IMR-90 (cell line): ENCODE measurements around the gene RASGEF1C. TPM values are rescaled to one million over a fixed set of nuclear protein-coding genes. Genes with fewer than 3 reads are reported as not detected.

Source experiments
- ATAC-seq: fragments of 200-7000 bp; cut with Tn5 transposase; 2 replicates; pipeline ENCODE4 v1.9.1; 2020; ENCODE audit warnings: low read depth, mild to moderate bottlenecking, moderate library complexity
- BruUV-seq: library from RNA; stranded (reverse); fragments of 400-500 nt; replicated peaks from 2 replicates; lab custom pipeline; 2021; lab: Mats Ljungman, UMichigan
- CTCF ChIA-PET: fragments of 300-600 bp; formaldehyde crosslinking; extraction: SDS; loops from one replicate; lab custom pipeline; 2021; ENCODE audit warnings: antibody characterized with exemption; lab: Yijun Ruan, JAX
- POLR2A ChIA-PET: fragments of 300-600 bp; sonication (Branson Sonifier 250); formaldehyde crosslinking; loops from one replicate; lab custom pipeline; 2022; ENCODE audit warnings: antibody characterized with exemption; ENCODE audit not compliant: unreplicated experiment; lab: Charles Lee
- DNase-seq: peaks from one replicate; pipeline ENCODE4 v3.0.0; 2013
- H2AFZ ChIP-seq: replicated peaks from 2 replicates; pipeline ENCODE3; 2013; ENCODE audit warnings: low read length, mild to moderate bottlenecking; ENCODE audit not compliant: poor library complexity
- H2AK5ac ChIP-seq: 2 replicates; pipeline ENCODE4 v1.6.1; 2013; ENCODE audit warnings: low read depth, low read length, inconsistent platforms
- H2AK9ac ChIP-seq: replicated peaks from 2 replicates; pipeline ENCODE3; 2013; ENCODE audit warnings: mild to moderate bottlenecking, low read depth, low read length, moderate library complexity; ENCODE audit not compliant: poor library complexity
- H2BK120ac ChIP-seq: 2 replicates; pipeline ENCODE4 v1.6.1; 2013; ENCODE audit warnings: low read depth, low read length, inconsistent platforms
- H2BK15ac ChIP-seq: 3 replicates; pipeline ENCODE4 v1.6.1; 2013; ENCODE audit warnings: low read depth, low read length, inconsistent platforms
- H2BK20ac ChIP-seq: 2 replicates; pipeline ENCODE4 v1.6.1; 2013; ENCODE audit warnings: low read depth, mild to moderate bottlenecking, inconsistent platforms, low read length, moderate library complexity
- H2BK5ac ChIP-seq: 2 replicates; pipeline ENCODE4 v1.6.1; 2013; ENCODE audit warnings: mild to moderate bottlenecking, low read depth, low read length, inconsistent platforms; ENCODE audit not compliant: poor library complexity, severe bottlenecking
- H3K14ac ChIP-seq: replicated peaks from 2 replicates; pipeline ENCODE4 v1.6.1; 2013; ENCODE audit warnings: low read depth, low read length, inconsistent platforms
- H3K18ac ChIP-seq: 2 replicates; pipeline ENCODE4 v1.6.1; 2013; ENCODE audit warnings: low read depth, low read length, control low read depth
- H3K23ac ChIP-seq: 2 replicates; pipeline ENCODE4 v1.6.1; 2013; ENCODE audit warnings: low read depth, low read length, inconsistent platforms
- H3K27ac ChIP-seq: 2 replicates; pipeline ENCODE4 v1.5.1; 2013; ENCODE audit warnings: mild to moderate bottlenecking, control low read depth, low read length; ENCODE audit not compliant: insufficient read depth
- H3K27me3 ChIP-seq: 2 replicates; pipeline ENCODE4 v1.6.1; 2013; ENCODE audit warnings: low read length; ENCODE audit not compliant: control insufficient read depth, insufficient read depth
- H3K36me3 ChIP-seq: 2 replicates; pipeline ENCODE4 v1.6.1; 2013; ENCODE audit warnings: low read length, mixed read lengths; ENCODE audit not compliant: control insufficient read depth, insufficient read depth
- H3K4ac ChIP-seq: 2 replicates; pipeline ENCODE4 v1.6.1; 2013; ENCODE audit warnings: low read depth, low read length, inconsistent platforms
- H3K4me1 ChIP-seq: 2 replicates; pipeline ENCODE4 v1.6.1; 2013; ENCODE audit warnings: low read length, mixed read lengths; ENCODE audit not compliant: control insufficient read depth, insufficient read depth
- H3K4me2 ChIP-seq: 2 replicates; pipeline ENCODE4 v1.6.1; 2013; ENCODE audit warnings: low read depth, mild to moderate bottlenecking, control low read depth, low read length, moderate library complexity
- H3K4me3 ChIP-seq: 2 replicates; pipeline ENCODE4 v1.5.1; 2013; ENCODE audit warnings: low read depth, mild to moderate bottlenecking, control low read depth, low read length, moderate library complexity; ENCODE audit not compliant: insufficient read depth
- H3K56ac ChIP-seq: 2 replicates; pipeline ENCODE4 v1.6.1; 2013; ENCODE audit warnings: low read length, inconsistent platforms; ENCODE audit not compliant: insufficient read depth; ENCODE audit errors: extremely low read depth
- H3K79me1 ChIP-seq, 2 experiments: 2 replicates each; pipeline ENCODE4 v1.6.1; 2013; ENCODE audit warnings: low read length in 2 of 2, inconsistent platforms in 1 of 2, low read depth in 1 of 2
- H3K9ac ChIP-seq: 2 replicates; pipeline ENCODE4 v1.6.1; 2013; ENCODE audit warnings: low read depth, low read length, control low read depth
- H3K9me1 ChIP-seq: 2 replicates; pipeline ENCODE4 v1.6.1; 2013; ENCODE audit warnings: low read length, inconsistent platforms; ENCODE audit not compliant: insufficient read depth
- H3K9me3 ChIP-seq: 2 replicates; pipeline ENCODE4 v1.6.1; 2013; ENCODE audit warnings: low read length; ENCODE audit not compliant: control insufficient read depth, insufficient read depth
- H4K20me1 ChIP-seq: 2 replicates; pipeline ENCODE4 v1.6.1; 2013; ENCODE audit warnings: low read length, inconsistent platforms; ENCODE audit not compliant: insufficient read depth
- H4K5ac ChIP-seq: 2 replicates; pipeline ENCODE4 v1.6.1; 2013; ENCODE audit warnings: mild to moderate bottlenecking, low read depth, low read length, control low read depth
- H4K8ac ChIP-seq, 2 experiments: 2 replicates each; pipeline ENCODE4 v1.6.1; 2013; ENCODE audit warnings: low read depth in 2 of 2, low read length in 2 of 2, control low read depth in 1 of 2, inconsistent platforms in 1 of 2
- H4K91ac ChIP-seq: 2 replicates; pipeline ENCODE4 v1.6.1; 2013; ENCODE audit warnings: low read depth, low read length, inconsistent platforms; ENCODE audit not compliant: insufficient read depth
- CEBPB ChIP-seq: IDR thresholded peaks from 2 replicates; pipeline ENCODE4 v1.6.1; 2012; ENCODE audit warnings: low read depth, low read length, improper control_type of control experiment
- ELK1 ChIP-seq: fragments of 150-350 bp; IDR thresholded peaks from 2 replicates; pipeline ENCODE4 v1.6.1; 2016; ENCODE audit warnings: low read depth, mild to moderate bottlenecking, low read length, moderate library complexity, borderline replicate concordance
- MAFK ChIP-seq: IDR thresholded peaks from 2 replicates; pipeline ENCODE4 v1.6.1; 2012; ENCODE audit warnings: low read depth, low read length, improper control_type of control experiment
- WGBS, 2 experiments: methylation state at CpG; one replicate each; pipeline versions ENCODE4 v1.1.5 to v1.1.7; 2013; ENCODE audit warnings: missing lambda C conversion rate in 2 of 2; ENCODE audit not compliant: insufficient read length in 1 of 2; ENCODE audit errors: extremely low coverage in 2 of 2; 5-methylcytosine and 5-hydroxymethylcytosine counted together
- dilution Hi-C: fragments of 300-500 bp; cut with HindIII; formaldehyde crosslinking; loops from one replicate; pipeline ENCODE4 v1.14.3; 2018; ENCODE audit warnings: low sequenced_read_pairs; ENCODE audit not compliant: unreplicated experiment
- in situ Hi-C: fragments of 300-500 bp; cut with MboI; formaldehyde crosslinking; loops from 3 replicates; pipeline ENCODE4 v1.14.3; 2019; ENCODE audit warnings: low sequenced_read_pairs, inconsistent platforms, mixed read lengths
- intact Hi-C: fragments of 100-400 bp; cut with micrococcal nuclease; formaldehyde crosslinking; loops from 2 replicates; pipeline ENCODE4 v1.10.0; 2022
- polyA plus RNA-seq, 3 experiments: library from polyadenylated mRNA; depleted of rRNA; stranded (reverse); fragments of >200 nt; gene quantifications; 2 replicates each; pipeline ENCODE4 v1.2.3, GENCODE V29; 2012; ENCODE audit warnings: low replicate concordance in 1 of 3
- total RNA-seq: library from RNA; depleted of rRNA; stranded (reverse); fragments of >200 nt; gene quantifications from 2 replicates; pipeline ENCODE4 v1.2.3, GENCODE V29; 2012

The RASGEF1C gene
- total and polyA plus RNA-seq, 2 of the 4 experiments (the other 2 are of a cell fraction): not detected

GRCh38 chr5:180161420-180162303, 47.3 kb downstream of the RASGEF1C start:
- H3K56ac ChIP-seq: no peak overlapping the region
- intact Hi-C loops: loop anchor here (1.0 kb wide), 1 partner anchor 47 kb away; no protein-coding TSS in a partner anchor
- peaks cover 5% of the 10 kb centered on the region for H3K27me3 ChIP-seq
- H2BK20ac ChIP-seq: no peak overlapping the region
- TF ChIP-seq ELK1 (no peak), MAFK (no peak), CEBPB (no peak)
- H3K79me1 ChIP-seq: no peaks in the 10 kb centered on the region
- H3K4me2 ChIP-seq: no peak overlapping the region
- no peak overlapping the region for H3K23ac ChIP-seq
- in situ Hi-C loops: no loop called here
- no peaks in the 10 kb centered on the region for H3K9me1 ChIP-seq
- H3K36me3 ChIP-seq: no peaks in the 10 kb centered on the region
- ATAC-seq: peak; percentile 53
- H4K20me1 ChIP-seq: no peaks in the 10 kb centered on the region
- H4K91ac ChIP-seq: no peak overlapping the region
- dilution Hi-C loops: no loop called here
- H3K18ac ChIP-seq: no peak overlapping the region
- ChIA-PET POLR2A (no interaction called here), CTCF (interaction anchor here (0.5 to 1.1 kb wide), 2 partner anchors 14 to 48 kb away, joined by 4 read pairs; partner anchors contain the start of gene RASGEF1C)
- H2BK5ac ChIP-seq: no peak overlapping the region
- H2BK120ac ChIP-seq: no peak overlapping the region
- H2BK15ac ChIP-seq: no peak overlapping the region
- H3K9me3 ChIP-seq: no peaks in the 10 kb centered on the region
- H4K8ac ChIP-seq: no peak overlapping the region
- 59% methylated on average over 15 of the region's 39 CpGs; no CpG with 5 or more reads in 1 of the 2 experiments for WGBS, 2 experiments
- DNase-seq: no peak
- H3K9ac ChIP-seq: no peak overlapping the region
- no peak overlapping the region for H3K4ac ChIP-seq
- H3K4me3 ChIP-seq: no peak overlapping the region
- no peak overlapping the region for H4K5ac ChIP-seq
- no peak overlapping the region for H3K14ac ChIP-seq
- no peak overlapping the region for H3K27ac ChIP-seq
- H2AFZ ChIP-seq: peak overlapping the region; percentile 21
- peaks cover 2% of the 10 kb centered on the region; the same call in 1 of the 2 replicates for H3K4me1 ChIP-seq
- no peak overlapping the region for H2AK5ac ChIP-seq
- BruUV-seq: no TSS peak
- H2AK9ac ChIP-seq: no peak overlapping the region
